Activated naive CD4-positive, alpha-beta T cell treated with anti-CD3 and anti-CD28 coated beads, Interleukin-2, amount 50 U/mL, for 24 hours (primary cell): ENCODE data around the gene SZRD1.
A peak's percentile ranks its signal among the peaks of the same experiment; 100 is the strongest.

Source experiments
- H3K27ac Mint-ChIP-seq: one replicate; pipeline ENCODE4 v1.8.0; 2021; ENCODE audit warnings: mild to moderate bottlenecking, mixed read lengths
- H3K27me3 Mint-ChIP-seq: one replicate; pipeline ENCODE4 v1.8.0; 2021; ENCODE audit warnings: mixed read lengths
- H3K36me3 Mint-ChIP-seq: one replicate; pipeline ENCODE4 v1.8.0; 2021; ENCODE audit warnings: mixed read lengths
- H3K4me1 Mint-ChIP-seq: one replicate; pipeline ENCODE4 v1.8.0; 2021; ENCODE audit warnings: mixed read lengths
- H3K4me3 Mint-ChIP-seq: one replicate; pipeline ENCODE4 v1.8.0; 2021; ENCODE audit warnings: mild to moderate bottlenecking, mixed read lengths
- H3K9me3 Mint-ChIP-seq: one replicate; pipeline ENCODE4 v1.8.0; 2021; ENCODE audit warnings: mixed read lengths

SZRD1 gene

GRCh38 chr1:16409536-16410152 lies 42.6 kb downstream of the SZRD1 start:
- no peak overlapping the region for H3K4me3 Mint-ChIP-seq
- no peak overlapping the region for H3K27ac Mint-ChIP-seq
- no peaks in the 10 kb centered on the region for H3K27me3 Mint-ChIP-seq
- no peaks in the 10 kb centered on the region for H3K36me3 Mint-ChIP-seq
- H3K9me3 Mint-ChIP-seq: no peaks in the 10 kb centered on the region
- no peaks in the 10 kb centered on the region for H3K4me1 Mint-ChIP-seq

GRCh38 chr1:16410803-16411202 lies 43.8 kb downstream of the SZRD1 start:
- no peaks in the 10 kb centered on the region for H3K4me1 Mint-ChIP-seq
- H3K27me3 Mint-ChIP-seq: no peaks in the 10 kb centered on the region
- H3K36me3 Mint-ChIP-seq: no peaks in the 10 kb centered on the region
- no peak overlapping the region for H3K4me3 Mint-ChIP-seq
- H3K27ac Mint-ChIP-seq: no peak overlapping the region
- no peaks in the 10 kb centered on the region for H3K9me3 Mint-ChIP-seq

GRCh38 chr1:16413191-16413590 lies 46.1 kb downstream of the SZRD1 start:
- Mint-ChIP-seq H3K9me3 (no peaks in the 10 kb centered on the region), H3K4me3 (no peak overlapping the region), H3K27me3 (no peaks in the 10 kb centered on the region), H3K27ac (no peak overlapping the region), H3K4me1 (no peaks in the 10 kb centered on the region), H3K36me3 (no peaks in the 10 kb centered on the region)

- peak overlapping the region; percentile 83 for H3K27ac Mint-ChIP-seq
- H3K4me3 Mint-ChIP-seq: peak overlapping the region; percentile 2
- no peaks in the 10 kb centered on the region for H3K9me3 Mint-ChIP-seq
- peaks cover 33% of the 10 kb centered on the region for H3K4me1 Mint-ChIP-seq
- no peaks in the 10 kb centered on the region for H3K36me3 Mint-ChIP-seq
- no peaks in the 10 kb centered on the region for H3K27me3 Mint-ChIP-seq
These were observed 51.9 kb downstream of the SZRD1 start for GRCh38 chr1:16418823-16419425.

- peaks cover 33% of the 10 kb centered on the region for H3K4me1 Mint-ChIP-seq
- no peaks in the 10 kb centered on the region for H3K9me3 Mint-ChIP-seq
- no peaks in the 10 kb centered on the region for H3K27me3 Mint-ChIP-seq
- H3K27ac Mint-ChIP-seq: peak overlapping the region; percentile 36
- H3K4me3 Mint-ChIP-seq: peak overlapping the region; percentile 56
- no peaks in the 10 kb centered on the region for H3K36me3 Mint-ChIP-seq
These were observed 53.5 kb downstream of the SZRD1 start for GRCh38 chr1:16420424-16421118.

- Mint-ChIP-seq H3K4me1 (peaks cover 33% of the 10 kb centered on the region), H3K36me3 (no peaks in the 10 kb centered on the region), H3K9me3 (no peaks in the 10 kb centered on the region), H3K27ac (peak overlapping the region; percentile 88), H3K4me3 (peak overlapping the region; percentile 56), H3K27me3 (no peaks in the 10 kb centered on the region)
These were observed 54.2 kb downstream of the SZRD1 start for GRCh38 chr1:16421201-16421600.

- peaks cover 33% of the 10 kb centered on the region for H3K4me1 Mint-ChIP-seq
- no peaks in the 10 kb centered on the region for H3K9me3 Mint-ChIP-seq
- no peaks in the 10 kb centered on the region for H3K27me3 Mint-ChIP-seq
- H3K36me3 Mint-ChIP-seq: no peaks in the 10 kb centered on the region
- no peak overlapping the region for H3K4me3 Mint-ChIP-seq
- peak overlapping the region; percentile 80 for H3K27ac Mint-ChIP-seq
These were observed 55.0 kb downstream of the SZRD1 start for GRCh38 chr1:16422041-16422440.

- Mint-ChIP-seq H3K27me3 (no peaks in the 10 kb centered on the region), H3K27ac (no peak overlapping the region), H3K4me1 (peaks cover 14% of the 10 kb centered on the region), H3K36me3 (no peaks in the 10 kb centered on the region), H3K9me3 (no peaks in the 10 kb centered on the region), H3K4me3 (no peak overlapping the region)
These were observed 58.3 kb downstream of the SZRD1 start for GRCh38 chr1:16425125-16426025.

GRCh38 chr1:16430606-16431005 lies 63.6 kb downstream of the SZRD1 start:
- H3K27me3 Mint-ChIP-seq: no peaks in the 10 kb centered on the region
- no peaks in the 10 kb centered on the region for H3K4me1 Mint-ChIP-seq
- no peaks in the 10 kb centered on the region for H3K36me3 Mint-ChIP-seq
- H3K27ac Mint-ChIP-seq: no peak overlapping the region
- H3K9me3 Mint-ChIP-seq: no peaks in the 10 kb centered on the region
- H3K4me3 Mint-ChIP-seq: no peak overlapping the region

GRCh38 chr1:16433030-16433429 lies 66.0 kb downstream of the SZRD1 start:
- H3K9me3 Mint-ChIP-seq: no peaks in the 10 kb centered on the region
- no peaks in the 10 kb centered on the region for H3K27me3 Mint-ChIP-seq
- no peak overlapping the region for H3K4me3 Mint-ChIP-seq
- H3K27ac Mint-ChIP-seq: peak overlapping the region; percentile 30
- no peaks in the 10 kb centered on the region for H3K36me3 Mint-ChIP-seq
- no peaks in the 10 kb centered on the region for H3K4me1 Mint-ChIP-seq

GRCh38 chr1:16434007-16434406 lies 67.0 kb downstream of the SZRD1 start:
- no peaks in the 10 kb centered on the region for H3K36me3 Mint-ChIP-seq
- H3K9me3 Mint-ChIP-seq: no peaks in the 10 kb centered on the region
- H3K27me3 Mint-ChIP-seq: no peaks in the 10 kb centered on the region
- H3K4me1 Mint-ChIP-seq: no peaks in the 10 kb centered on the region
- H3K27ac Mint-ChIP-seq: no peak overlapping the region
- H3K4me3 Mint-ChIP-seq: no peak overlapping the region

GRCh38 chr1:16434501-16434900 lies 67.5 kb downstream of the SZRD1 start:
- no peaks in the 10 kb centered on the region for H3K27me3 Mint-ChIP-seq
- no peaks in the 10 kb centered on the region for H3K4me1 Mint-ChIP-seq
- H3K27ac Mint-ChIP-seq: no peak overlapping the region
- H3K36me3 Mint-ChIP-seq: no peaks in the 10 kb centered on the region
- no peak overlapping the region for H3K4me3 Mint-ChIP-seq
- H3K9me3 Mint-ChIP-seq: no peaks in the 10 kb centered on the region

GRCh38 chr1:16436946-16437474 lies 70.0 kb downstream of the SZRD1 start, which contains the start of gene SPATA21:
SPATA21 (minus strand) TSS chr1:16437424; CDS start chr1:16431371, 6,053 bp downstream.
- Mint-ChIP-seq H3K27ac (no peak within 1 kb of the TSS), H3K9me3 (no peaks in the 10 kb centered on the region), H3K4me1 (peaks cover 16% of the 10 kb centered on the region), H3K4me3 (no peak within 1 kb of the TSS), H3K36me3 (no peaks in the 10 kb centered on the region), H3K27me3 (no peaks in the 10 kb centered on the region)

- no peaks in the 10 kb centered on the region for H3K9me3 Mint-ChIP-seq
- H3K36me3 Mint-ChIP-seq: no peaks in the 10 kb centered on the region
- H3K27me3 Mint-ChIP-seq: no peaks in the 10 kb centered on the region
- H3K4me3 Mint-ChIP-seq: no peak overlapping the region
- no peak overlapping the region for H3K27ac Mint-ChIP-seq
- H3K4me1 Mint-ChIP-seq: peaks cover 30% of the 10 kb centered on the region
These were observed 71.5 kb downstream of the SZRD1 start for GRCh38 chr1:16438516-16438915.

- Mint-ChIP-seq H3K27me3 (no peaks in the 10 kb centered on the region), H3K27ac (peak overlapping the region; percentile 31), H3K4me1 (peaks cover 34% of the 10 kb centered on the region), H3K9me3 (no peaks in the 10 kb centered on the region), H3K36me3 (no peaks in the 10 kb centered on the region), H3K4me3 (no peak overlapping the region)
These were observed 71.9 kb downstream of the SZRD1 start for GRCh38 chr1:16438924-16439323.
